Fibroblast of lung (primary cell): Measurements from ENCODE around the gene MTMR3.

Source experiments
- EZH2 ChIP-seq: IDR thresholded peaks from 2 replicates; pipeline ENCODE4 v1.5.1; 2012; ENCODE audit warnings: low read length, control low read depth, mild to moderate bottlenecking; ENCODE audit errors: missing control alignments
- TF ChIP-seq, protein P1 (sequence below), 2 donors: IDR thresholded peaks in 1 of 2; conservative IDR thresholded peaks in 1 of 2; 1 replicate in 1 of 2; 2 replicates in 1 of 2; pipeline ENCODE4 v1.5.1; 2011 to 2012; ENCODE audit warnings: low read length in 2 of 2, control low read depth in 1 of 2, inconsistent platforms in 1 of 2, low read depth in 1 of 2, mild to moderate bottlenecking in 1 of 2

DNA sequence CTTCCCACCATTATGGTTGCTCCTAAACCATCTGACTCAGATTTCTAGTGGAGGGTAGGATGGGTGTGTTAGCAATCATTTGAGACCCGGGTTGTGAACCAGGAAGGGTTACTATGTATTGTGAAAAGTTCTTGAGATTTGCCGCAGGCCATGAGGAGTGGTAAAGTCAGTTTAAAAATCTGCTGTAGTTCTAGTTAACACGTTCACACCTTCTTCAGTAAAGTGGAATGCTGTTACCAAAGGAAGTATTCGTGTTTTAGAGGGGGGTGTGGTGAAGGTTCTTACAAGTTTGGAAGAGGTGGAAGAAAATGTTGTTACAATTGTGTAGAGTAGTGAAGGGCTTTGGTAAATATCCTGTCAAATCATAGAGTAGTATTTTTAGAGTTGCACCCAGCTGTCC, 2.6 kb downstream of the MTMR3 start:
- TF ChIP-seq, protein P1, sequence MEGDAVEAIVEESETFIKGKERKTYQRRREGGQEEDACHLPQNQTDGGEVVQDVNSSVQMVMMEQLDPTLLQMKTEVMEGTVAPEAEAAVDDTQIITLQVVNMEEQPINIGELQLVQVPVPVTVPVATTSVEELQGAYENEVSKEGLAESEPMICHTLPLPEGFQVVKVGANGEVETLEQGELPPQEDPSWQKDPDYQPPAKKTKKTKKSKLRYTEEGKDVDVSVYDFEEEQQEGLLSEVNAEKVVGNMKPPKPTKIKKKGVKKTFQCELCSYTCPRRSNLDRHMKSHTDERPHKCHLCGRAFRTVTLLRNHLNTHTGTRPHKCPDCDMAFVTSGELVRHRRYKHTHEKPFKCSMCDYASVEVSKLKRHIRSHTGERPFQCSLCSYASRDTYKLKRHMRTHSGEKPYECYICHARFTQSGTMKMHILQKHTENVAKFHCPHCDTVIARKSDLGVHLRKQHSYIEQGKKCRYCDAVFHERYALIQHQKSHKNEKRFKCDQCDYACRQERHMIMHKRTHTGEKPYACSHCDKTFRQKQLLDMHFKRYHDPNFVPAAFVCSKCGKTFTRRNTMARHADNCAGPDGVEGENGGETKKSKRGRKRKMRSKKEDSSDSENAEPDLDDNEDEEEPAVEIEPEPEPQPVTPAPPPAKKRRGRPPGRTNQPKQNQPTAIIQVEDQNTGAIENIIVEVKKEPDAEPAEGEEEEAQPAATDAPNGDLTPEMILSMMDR (conservative IDR thresholded peaks at IDR 0.05 in 1 of 2, IDR thresholded peaks at IDR 0.05 in 1 of 2; ENCODE audit: low read depth in 1 of 2, low read length in 2 of 2) = no peak
- no peak for TF ChIP-seq EZH2
